H9 (cell line): ENCODE results near the gene TAF10. TPM values are rescaled to one million over a fixed set of nuclear protein-coding genes. Genes with fewer than 3 reads are reported as not detected.
A peak's percentile ranks its signal among the peaks of the same experiment; 100 is the strongest.

ENCODE experiments used
- DNase-seq: peaks from one replicate; pipeline ENCODE4 v3.0.0-alpha.2; 2017
- H2AFZ ChIP-seq: one replicate; pipeline ENCODE4 v1.6.1; 2013; ENCODE audit warnings: mild to moderate bottlenecking, low read length, control low read depth, moderate library complexity
- H2AK5ac ChIP-seq: 2 replicates; pipeline ENCODE4 v1.6.1; 2013; ENCODE audit warnings: low read length, control low read depth, mixed read lengths; ENCODE audit not compliant: insufficient read length
- H2BK120ac ChIP-seq: one replicate; pipeline ENCODE4 v1.6.1; 2013; ENCODE audit warnings: low read depth, mild to moderate bottlenecking, low read length, control low read depth, inconsistent platforms; ENCODE audit not compliant: poor library complexity, severe bottlenecking
- H2BK12ac ChIP-seq: 2 replicates; pipeline ENCODE4 v1.6.1; 2013; ENCODE audit warnings: low read length, control low read depth, mixed read lengths, low read depth; ENCODE audit not compliant: insufficient read length
- H2BK15ac ChIP-seq: 2 replicates; pipeline ENCODE4 v1.6.1; 2013; ENCODE audit warnings: low read depth, low read length, control low read depth
- H2BK20ac ChIP-seq: one replicate; pipeline ENCODE4 v1.6.1; 2013; ENCODE audit warnings: low read depth, mild to moderate bottlenecking, low read length, control low read depth, inconsistent platforms; ENCODE audit not compliant: poor library complexity, severe bottlenecking
- H2BK5ac ChIP-seq: 2 replicates; pipeline ENCODE4 v1.6.1; 2013; ENCODE audit warnings: low read length, control low read depth, mixed read lengths; ENCODE audit not compliant: insufficient read length
- H3K14ac ChIP-seq: 2 replicates; pipeline ENCODE4 v1.6.1; 2013; ENCODE audit warnings: low read length, control low read depth; ENCODE audit not compliant: insufficient read depth
- H3K18ac ChIP-seq: 2 replicates; pipeline ENCODE4 v1.6.1; 2013; ENCODE audit warnings: low read depth, mild to moderate bottlenecking, mixed read lengths, low read length, control low read depth; ENCODE audit not compliant: insufficient read length
- H3K23ac ChIP-seq: 2 replicates; pipeline ENCODE4 v1.6.1; 2013; ENCODE audit warnings: low read length, control low read depth, mixed read lengths, low read depth; ENCODE audit not compliant: insufficient read length
- H3K23me2 ChIP-seq: 2 replicates; pipeline ENCODE4 v1.6.1; 2013; ENCODE audit warnings: low read depth, mild to moderate bottlenecking, mixed read lengths, low read length, control low read depth; ENCODE audit not compliant: insufficient read length, poor library complexity, severe bottlenecking
- H3K27ac ChIP-seq: 2 replicates; pipeline ENCODE4 v1.5.1; 2013; ENCODE audit warnings: low read length, control low read depth, mixed read lengths, low read depth; ENCODE audit not compliant: insufficient read length
- H3K27me3 ChIP-seq: 2 replicates; pipeline ENCODE4 v1.6.1; 2013; ENCODE audit warnings: low read length, control low read depth, inconsistent platforms; ENCODE audit not compliant: insufficient read depth
- H3K4ac ChIP-seq: 2 replicates; pipeline ENCODE4 v1.6.1; 2013; ENCODE audit warnings: low read depth, mild to moderate bottlenecking, control low read depth, inconsistent platforms, low read length, moderate library complexity
- H3K4me1 ChIP-seq: 2 replicates; pipeline ENCODE4 v1.6.1; 2013; ENCODE audit warnings: low read length, control low read depth, inconsistent platforms; ENCODE audit not compliant: insufficient read depth
- H3K4me2 ChIP-seq: 2 replicates; pipeline ENCODE4 v1.6.1; 2013; ENCODE audit warnings: low read length, control low read depth, mixed read lengths; ENCODE audit not compliant: insufficient read length, insufficient read depth
- H3K56ac ChIP-seq: 2 replicates; pipeline ENCODE4 v1.6.1; 2013; ENCODE audit warnings: low read depth, mild to moderate bottlenecking, mixed read lengths, low read length, control low read depth; ENCODE audit not compliant: insufficient read length
- H3K79me1 ChIP-seq: 2 replicates; pipeline ENCODE4 v1.6.1; 2013; ENCODE audit warnings: low read depth, mild to moderate bottlenecking, moderate library complexity, low read length, control low read depth, inconsistent platforms; ENCODE audit not compliant: insufficient read depth, poor library complexity, severe bottlenecking
- H3K79me2 ChIP-seq: 2 replicates; pipeline ENCODE4 v1.6.1; 2013; ENCODE audit warnings: low read length, control low read depth, inconsistent platforms; ENCODE audit not compliant: insufficient read depth
- H3K9ac ChIP-seq: 2 replicates; pipeline ENCODE4 v1.6.1; 2013; ENCODE audit warnings: low read length, control low read depth, mixed read lengths; ENCODE audit not compliant: insufficient read length; ENCODE audit errors: extremely low read depth
- H3K9me3 ChIP-seq: one replicate; pipeline ENCODE4 v1.6.1; 2013; ENCODE audit warnings: low read depth, low read length, inconsistent platforms; ENCODE audit not compliant: control insufficient read depth
- H3T11ph ChIP-seq: one replicate; pipeline ENCODE4 v1.6.1; 2013; ENCODE audit warnings: mild to moderate bottlenecking, low read length, control low read depth, inconsistent platforms
- H4K20me1 ChIP-seq: one replicate; pipeline ENCODE4 v1.6.1; 2013; ENCODE audit not compliant: control insufficient read depth, insufficient read length, insufficient read depth
- H4K5ac ChIP-seq: 2 replicates; pipeline ENCODE4 v1.6.1; 2013; ENCODE audit warnings: low read depth, mild to moderate bottlenecking, mixed read lengths, low read length, control low read depth; ENCODE audit not compliant: insufficient read length
- H4K8ac ChIP-seq: replicated peaks from 2 replicates; pipeline ENCODE4 v1.6.1; 2013; ENCODE audit warnings: low read length, control low read depth, mixed read lengths, low read depth; ENCODE audit not compliant: insufficient read length
- H4K91ac ChIP-seq: 2 replicates; pipeline ENCODE4 v1.6.1; 2013; ENCODE audit warnings: low read depth, mild to moderate bottlenecking, moderate library complexity, mixed read lengths, low read length, control low read depth; ENCODE audit not compliant: insufficient read length
- H3K27ac Mint-ChIP-seq, 3 experiments: 2 replicates in 2 of 3; 3 replicates in 1 of 3; pipeline ENCODE4 v1.8.0; 2020 to 2021; ENCODE audit warnings: mixed read lengths in 3 of 3, mild to moderate bottlenecking in 1 of 3, moderate library complexity in 1 of 3
- H3K27me3 Mint-ChIP-seq: 2 replicates; pipeline ENCODE4 v1.8.0; 2021; ENCODE audit warnings: low read depth, mild to moderate bottlenecking, moderate library complexity, mixed read lengths
- H3K36me3 Mint-ChIP-seq, 3 experiments: 2 replicates in 2 of 3; 3 replicates in 1 of 3; pipeline ENCODE4 v1.8.0; 2020 to 2021; ENCODE audit warnings: low read depth in 3 of 3, mixed read lengths in 3 of 3; ENCODE audit not compliant: insufficient read depth in 1 of 3
- H3K4me1 Mint-ChIP-seq, 2 experiments: 2 replicates each; pipeline ENCODE4 v1.8.0; 2020; ENCODE audit warnings: mixed read lengths in 2 of 2
- H3K4me3 Mint-ChIP-seq, 2 experiments: 2 replicates in 1 of 2; 3 replicates in 1 of 2; pipeline ENCODE4 v1.8.0; 2020 to 2021; ENCODE audit warnings: mild to moderate bottlenecking in 2 of 2, mixed read lengths in 2 of 2, moderate library complexity in 1 of 2
- H3K9me3 Mint-ChIP-seq, 2 experiments: 2 replicates in 1 of 2; 3 replicates in 1 of 2; pipeline ENCODE4 v1.8.0; 2020; ENCODE audit warnings: mild to moderate bottlenecking in 2 of 2, mixed read lengths in 2 of 2, moderate library complexity in 1 of 2
- CTCF ChIP-seq: fragments of 200-600 bp; sonication (generic); conservative IDR thresholded peaks from 3 replicates; pipeline ENCODE4 v1.8.0; 2021; ENCODE audit warnings: antibody characterized with exemption, mild to moderate bottlenecking
- WGBS: extraction: QIAGEN DNeasy Blood & Tissue Kit; methylation state at CpG from one replicate; pipeline ENCODE4 v1.1.7; 2013; ENCODE audit warnings: missing lambda C conversion rate, low lambda C conversion rate, mixed read lengths; ENCODE audit not compliant: insufficient read length; ENCODE audit errors: extremely low coverage; 5-methylcytosine and 5-hydroxymethylcytosine counted together
- total RNA-seq: library from RNA; stranded (reverse); gene quantifications from 2 replicates; pipeline ENCODE4 v1.2.1, GENCODE V29; 2021

TAF10 gene
- total RNA-seq, 1 experiment from 2014 or later = 198 TPM

DNA sequence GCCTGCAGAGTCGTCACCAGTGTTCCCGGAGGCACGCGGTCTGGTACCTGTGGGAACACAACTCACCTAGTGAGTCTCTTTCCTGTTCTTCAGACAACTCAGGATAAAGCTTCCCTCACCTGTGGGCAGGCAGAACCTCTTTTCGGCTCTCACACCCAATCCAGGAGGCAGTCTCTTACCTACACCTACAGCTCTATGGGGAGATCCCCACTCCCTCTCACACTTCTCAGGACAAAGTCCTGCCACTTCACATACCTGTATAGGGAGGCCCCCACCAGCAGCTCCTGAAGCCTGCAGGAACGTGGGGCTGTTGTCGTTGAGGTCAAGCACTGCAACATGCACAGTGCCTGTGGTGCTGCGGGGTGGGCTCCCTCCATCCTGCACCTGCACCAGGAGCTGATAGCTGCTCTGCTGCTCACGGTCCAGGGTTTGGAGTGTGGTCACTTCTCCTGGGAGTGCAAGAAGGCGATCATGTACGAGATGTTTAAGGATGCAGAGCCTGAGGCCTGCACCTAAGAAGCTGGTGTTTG lies 19.4 kb upstream of the TAF10 start:
- Histone ChIP-seq H2AK5ac (no peak overlapping the region), H2BK5ac (no peak overlapping the region), H3K9ac (no peak overlapping the region), H2AFZ (no peak overlapping the region), H3K27me3 (peaks cover 18% of the 10 kb centered on the region; the same call in 1 of the 2 replicates), H4K91ac (no peak overlapping the region), H3K79me2 (no peaks in the 10 kb centered on the region), H3K9me3 (no peaks in the 10 kb centered on the region), H3K18ac (no peak overlapping the region), H2BK15ac (no peak overlapping the region), H4K5ac (no peak overlapping the region), H3K4ac (no peak overlapping the region), H3K4me2 (no peak overlapping the region), H3K14ac (no peak overlapping the region), H2BK12ac (no peak overlapping the region), H3K79me1 (no peaks in the 10 kb centered on the region), H2BK20ac (no peak overlapping the region), H3K27ac (no peak overlapping the region), H3K56ac (no peak overlapping the region), H4K20me1 (no peaks in the 10 kb centered on the region), H3T11ph (no peak overlapping the region), H4K8ac (no peak overlapping the region), H3K4me1 (no peaks in the 10 kb centered on the region), H3K23ac (no peak overlapping the region), H2BK120ac (no peak overlapping the region), H3K23me2 (peaks cover 9% of the 10 kb centered on the region)
- WGBS = no CpG with 5 or more reads among the region's 11 CpGs
- peak; percentile 19 for DNase-seq
- no peak overlapping the region; a peak in 1 of 7 replicates for H3K27ac Mint-ChIP-seq
- no peaks in the 10 kb centered on the region for H3K9me3 Mint-ChIP-seq
- H3K4me3 Mint-ChIP-seq = peak overlapping the region; percentile 3 to 76; a peak in 3 of 5 replicates
- H3K36me3 Mint-ChIP-seq = peaks cover 2 to 23% (median 14%) of the 10 kb centered on the region in 3 experiments; a peak in 6 of 7 replicates
- H3K4me1 Mint-ChIP-seq = peaks cover 3% of the 10 kb centered on the region in 2 experiments; a peak in 2 of 4 replicates
- H3K27me3 Mint-ChIP-seq = peaks cover 49% of the 10 kb centered on the region
- no peak for TF ChIP-seq CTCF
